Activated naive CD8-positive, alpha-beta T cell treated with anti-CD3 and anti-CD28 coated beads, Interleukin-2, amount 50 U/mL, for 24 hours (primary cell): ENCODE data around the gene LCN9.

Experiments
- ATAC-seq: fragments of 150-1000 bp; cut with Tn5 transposase; one replicate; pipeline ENCODE4 v1.10.0; 2021
- DNase-seq: peaks from one replicate; pipeline ENCODE4 v3.0.0; 2021
- H3K27ac Mint-ChIP-seq: one replicate; pipeline ENCODE4 v1.8.0; 2021; ENCODE audit warnings: mild to moderate bottlenecking, mixed read lengths
- H3K27me3 Mint-ChIP-seq: one replicate; pipeline ENCODE4 v1.8.0; 2021; ENCODE audit warnings: mixed read lengths
- H3K36me3 Mint-ChIP-seq: one replicate; pipeline ENCODE4 v1.8.0; 2021; ENCODE audit warnings: low read depth, mixed read lengths
- H3K4me1 Mint-ChIP-seq: one replicate; pipeline ENCODE4 v1.8.0; 2021; ENCODE audit warnings: mixed read lengths
- H3K4me3 Mint-ChIP-seq: one replicate; pipeline ENCODE4 v1.8.0; 2021; ENCODE audit warnings: mild to moderate bottlenecking, moderate library complexity, mixed read lengths
- H3K9me3 Mint-ChIP-seq: one replicate; pipeline ENCODE4 v1.8.0; 2021; ENCODE audit warnings: mixed read lengths

LCN9 gene

DNA sequence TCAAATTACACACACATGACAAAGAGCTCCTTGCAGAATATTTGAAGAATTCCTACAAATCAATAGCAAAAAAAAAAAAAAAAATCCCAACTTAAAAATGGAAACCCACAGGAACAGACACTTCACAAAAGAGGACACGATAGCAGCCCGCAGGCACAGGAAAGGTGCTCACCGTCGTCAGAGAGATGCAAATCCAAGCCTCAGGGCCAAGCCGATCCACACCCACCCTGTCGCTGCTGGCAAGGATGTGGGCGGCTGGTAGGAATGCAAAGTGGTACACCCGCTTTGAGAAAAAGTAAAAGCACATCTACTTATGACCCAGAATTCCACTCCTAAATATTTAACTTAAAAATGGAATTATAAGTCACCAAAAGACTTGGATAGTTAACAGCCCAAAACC, 10.8 kb downstream of the LCN9 start:
- Mint-ChIP-seq H3K4me3 (no peak overlapping the region), H3K27ac (no peak overlapping the region)

DNA sequence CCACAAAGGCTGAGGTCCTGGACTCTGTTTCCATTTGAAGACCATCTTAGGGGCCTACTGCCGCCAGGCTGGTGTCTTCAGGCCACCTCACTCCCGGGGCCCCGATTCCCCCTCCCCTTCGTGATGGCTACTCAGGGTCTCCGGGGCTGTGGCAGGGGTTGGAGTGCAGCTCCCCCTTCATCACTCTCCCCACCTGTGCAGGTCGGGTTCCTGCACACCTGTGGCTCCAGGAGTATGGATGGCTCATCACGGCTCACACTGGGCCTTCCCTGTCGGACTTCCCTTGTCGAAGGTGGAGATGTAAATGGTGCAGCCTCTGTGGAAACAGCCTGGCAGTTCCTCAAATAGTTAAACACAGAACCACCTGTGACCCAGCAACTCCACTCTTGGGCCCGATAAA, 11.9 kb downstream of the LCN9 start:
- H3K27me3 Mint-ChIP-seq = peaks cover 5% of the 10 kb centered on the region

More for the DNA sequence above, 10.8 kb downstream of the LCN9 start:
- H3K27me3 Mint-ChIP-seq = peaks cover 5% of the 10 kb centered on the region
- no peaks in the 10 kb centered on the region for H3K9me3 Mint-ChIP-seq
- DNase-seq = no peak
- H3K4me1 Mint-ChIP-seq = no peaks in the 10 kb centered on the region
- H3K36me3 Mint-ChIP-seq = no peaks in the 10 kb centered on the region
- ATAC-seq = no peak

DNA sequence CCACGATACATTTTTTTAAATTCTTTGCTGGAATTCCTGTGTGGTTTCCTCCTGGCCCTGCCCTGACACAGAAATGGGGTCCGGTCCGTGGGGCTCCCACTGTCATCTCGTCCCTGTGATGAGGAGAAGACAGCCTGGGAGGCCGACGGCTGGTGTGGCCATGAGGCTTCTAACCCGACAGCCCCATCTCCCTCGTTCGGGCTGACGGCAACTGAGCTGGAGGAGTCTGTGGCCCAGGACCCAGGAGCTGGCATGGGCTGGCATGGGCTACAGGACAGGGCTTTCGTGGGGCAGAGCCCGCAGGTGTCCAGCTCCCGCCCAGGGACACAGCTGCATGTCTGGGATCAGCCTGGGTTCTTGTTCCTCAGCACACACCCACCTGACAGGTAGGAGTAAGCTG, 13.8 kb downstream of the LCN9 start:
- H3K27ac Mint-ChIP-seq = no peak overlapping the region
- H3K4me3 Mint-ChIP-seq = no peak overlapping the region
- H3K4me1 Mint-ChIP-seq = no peaks in the 10 kb centered on the region
- H3K36me3 Mint-ChIP-seq = no peaks in the 10 kb centered on the region
- ATAC-seq (no peak), DNase-seq (no peak)
- H3K9me3 Mint-ChIP-seq = no peaks in the 10 kb centered on the region
- peaks cover 5% of the 10 kb centered on the region for H3K27me3 Mint-ChIP-seq

More for the DNA sequence above, 11.9 kb downstream of the LCN9 start:
- ATAC-seq (no peak), DNase-seq (no peak)
- Mint-ChIP-seq H3K36me3 (no peaks in the 10 kb centered on the region), H3K4me1 (no peaks in the 10 kb centered on the region), H3K27ac (no peak overlapping the region), H3K4me3 (no peak overlapping the region), H3K9me3 (no peaks in the 10 kb centered on the region)

DNA sequence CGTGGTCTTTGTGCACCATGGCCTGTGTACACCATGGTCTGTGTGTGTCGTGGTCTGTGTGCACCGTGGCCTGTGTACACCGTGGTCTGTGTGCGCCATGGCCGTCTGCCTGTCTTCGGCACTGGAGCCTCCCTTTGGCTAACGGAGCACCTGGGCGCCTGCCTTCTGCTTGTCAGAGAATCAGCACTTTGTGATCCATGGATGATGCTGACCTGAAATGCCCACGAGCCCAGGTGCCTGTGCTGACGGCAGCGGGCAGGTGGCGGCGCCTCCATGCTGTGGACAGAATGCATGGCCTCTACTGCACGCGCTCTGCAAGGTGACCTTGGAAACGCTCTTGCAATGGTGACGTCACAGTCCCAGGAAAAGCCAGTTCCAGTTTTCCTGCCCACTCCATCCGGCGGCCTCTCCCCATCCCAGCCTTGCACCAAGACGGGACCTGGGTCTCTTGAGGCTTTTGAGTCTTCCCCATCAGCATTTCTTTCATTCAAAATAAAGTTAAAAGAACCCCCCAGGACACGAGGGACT, 14.6 kb downstream of the LCN9 start:
- H3K4me1 Mint-ChIP-seq = no peaks in the 10 kb centered on the region
- ATAC-seq = no peak
- H3K27me3 Mint-ChIP-seq = peaks cover 2% of the 10 kb centered on the region
- H3K9me3 Mint-ChIP-seq = no peaks in the 10 kb centered on the region
- H3K27ac Mint-ChIP-seq = no peak overlapping the region
- H3K4me3 Mint-ChIP-seq = no peak overlapping the region
- H3K36me3 Mint-ChIP-seq = no peaks in the 10 kb centered on the region
- DNase-seq = no peak

DNA sequence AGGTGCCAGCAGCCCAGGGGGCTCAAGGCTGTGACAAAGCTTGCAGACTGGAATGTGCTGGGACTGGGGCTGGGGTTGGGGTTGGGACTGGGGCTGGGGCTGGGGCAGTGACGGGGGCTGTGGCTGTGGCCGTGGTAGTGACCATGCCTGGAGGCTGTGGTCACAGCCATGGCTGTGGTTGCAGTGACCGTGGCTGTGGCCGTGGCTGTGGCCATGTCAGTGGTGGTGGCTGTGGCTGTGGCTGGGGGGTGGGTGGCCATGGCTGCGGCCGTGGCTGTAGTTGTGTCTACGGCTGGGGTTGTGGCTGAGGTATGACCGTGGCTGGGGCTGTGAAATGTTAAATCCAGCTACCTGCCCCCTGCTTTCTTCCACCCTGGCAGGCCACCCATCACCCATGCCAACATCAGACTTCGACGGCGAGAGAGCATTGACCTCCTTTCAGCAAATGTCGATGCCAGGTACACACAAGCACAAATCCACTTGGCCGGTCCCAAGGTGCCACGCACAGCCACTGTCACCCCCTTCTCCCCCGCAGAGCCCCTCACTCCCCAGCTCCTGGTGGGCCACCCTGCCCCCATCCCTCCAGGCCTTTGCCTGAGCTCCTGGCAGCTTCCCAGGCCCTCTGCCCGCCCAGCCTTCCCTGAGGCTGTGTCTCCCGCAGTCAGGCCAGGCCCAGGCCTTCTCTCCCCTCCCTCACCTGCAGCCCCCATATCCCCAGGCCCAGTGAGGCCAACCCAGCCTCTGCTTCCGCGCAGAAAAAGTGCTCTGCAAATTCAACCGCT, 15.3 kb downstream of the LCN9 start:
- H3K4me1 Mint-ChIP-seq = no peaks in the 10 kb centered on the region
- ATAC-seq (no peak), DNase-seq (no peak)
- no peak overlapping the region for H3K27ac Mint-ChIP-seq
- no peaks in the 10 kb centered on the region for H3K36me3 Mint-ChIP-seq
- no peaks in the 10 kb centered on the region for H3K9me3 Mint-ChIP-seq
- no peak overlapping the region for H3K4me3 Mint-ChIP-seq
- H3K27me3 Mint-ChIP-seq = peaks cover 2% of the 10 kb centered on the region

DNA sequence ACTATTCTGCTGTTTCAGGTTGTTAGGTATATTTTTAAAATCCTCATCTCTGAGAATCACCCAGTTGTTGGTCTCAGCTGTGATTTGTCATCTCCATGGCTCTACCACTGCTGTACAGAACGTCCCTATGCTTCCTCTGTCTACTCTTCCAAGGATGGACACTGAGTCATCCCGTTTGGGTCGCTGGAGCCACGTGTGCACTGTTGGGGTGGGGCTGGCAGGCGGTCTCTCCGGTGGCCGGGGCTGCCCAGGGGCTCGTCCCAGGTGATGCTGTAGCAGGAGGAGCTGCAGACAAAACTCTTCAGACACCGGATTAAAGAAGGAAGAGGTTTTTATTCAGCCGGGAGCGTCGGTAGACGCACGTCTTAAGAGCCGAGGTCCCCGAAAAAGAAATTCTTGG, 16.9 kb downstream of the LCN9 start:
- Mint-ChIP-seq H3K27me3 (peaks cover 2% of the 10 kb centered on the region), H3K27ac (no peak overlapping the region), H3K36me3 (no peaks in the 10 kb centered on the region), H3K4me3 (no peak overlapping the region), H3K4me1 (no peaks in the 10 kb centered on the region), H3K9me3 (no peaks in the 10 kb centered on the region)
- ATAC-seq = no peak
- no peak for DNase-seq

DNA sequence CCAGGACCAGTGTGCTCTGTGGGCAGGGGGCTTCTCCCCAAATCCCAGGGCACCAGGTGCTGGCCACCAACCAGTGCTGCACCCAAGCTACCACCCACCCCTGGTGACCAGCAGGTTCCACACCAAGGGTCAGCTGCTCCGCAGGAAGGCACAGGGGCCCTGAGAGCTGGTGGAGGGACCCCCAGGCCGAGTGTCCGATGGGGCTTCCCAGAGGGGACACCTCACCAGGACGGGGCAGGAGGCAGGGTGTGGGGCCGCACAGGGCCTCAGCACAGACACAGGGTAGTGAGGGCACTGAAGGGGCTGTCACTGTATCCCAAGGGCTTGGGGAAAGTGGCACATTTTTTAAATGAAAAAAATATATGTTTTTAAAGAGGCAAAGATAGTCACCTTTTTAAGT, 18.1 kb downstream of the LCN9 start:
- no peaks in the 10 kb centered on the region for H3K4me1 Mint-ChIP-seq
- no peak overlapping the region for H3K27ac Mint-ChIP-seq
- ATAC-seq (no peak), DNase-seq (no peak)
- no peaks in the 10 kb centered on the region for H3K9me3 Mint-ChIP-seq
- H3K36me3 Mint-ChIP-seq = no peaks in the 10 kb centered on the region
- no peak overlapping the region for H3K4me3 Mint-ChIP-seq
- H3K27me3 Mint-ChIP-seq = no peaks in the 10 kb centered on the region

DNA sequence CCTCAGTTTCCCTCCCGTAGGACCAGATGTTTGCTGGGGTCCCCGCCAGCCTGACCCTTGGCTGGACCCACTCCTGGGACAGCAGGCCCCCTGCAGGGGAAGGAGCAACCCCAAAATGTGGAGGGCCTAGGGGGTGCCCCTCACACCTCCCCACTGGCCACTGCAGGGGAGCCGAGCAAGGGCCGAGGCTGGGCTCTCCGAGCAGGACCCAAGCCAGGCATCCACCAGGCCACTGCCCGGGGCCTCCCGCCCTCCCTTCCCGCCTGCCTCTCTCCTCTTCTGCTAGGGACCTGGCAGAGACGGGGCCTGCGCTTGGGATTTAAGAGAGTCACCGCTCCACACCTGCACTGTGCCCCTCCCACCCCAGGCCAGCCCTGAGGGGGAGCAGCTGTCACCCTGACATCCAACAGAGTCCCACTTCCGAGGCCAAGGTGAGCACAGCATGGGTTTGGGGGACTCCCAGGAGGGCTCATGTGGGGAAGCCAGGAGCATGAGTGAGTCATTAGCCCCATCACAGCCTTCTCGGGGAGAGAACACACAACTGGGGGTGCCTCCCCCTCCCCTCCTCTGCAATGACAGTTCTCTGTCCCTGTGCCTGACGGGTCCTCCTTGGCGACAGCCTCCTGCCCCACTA, 20.4 kb downstream of the LCN9 start:
- no peak overlapping the region for H3K27ac Mint-ChIP-seq
- no peak for DNase-seq
- H3K27me3 Mint-ChIP-seq = no peaks in the 10 kb centered on the region
- ATAC-seq = no peak
- no peaks in the 10 kb centered on the region for H3K36me3 Mint-ChIP-seq
- no peak overlapping the region for H3K4me3 Mint-ChIP-seq
- no peaks in the 10 kb centered on the region for H3K9me3 Mint-ChIP-seq
- H3K4me1 Mint-ChIP-seq = no peaks in the 10 kb centered on the region

DNA sequence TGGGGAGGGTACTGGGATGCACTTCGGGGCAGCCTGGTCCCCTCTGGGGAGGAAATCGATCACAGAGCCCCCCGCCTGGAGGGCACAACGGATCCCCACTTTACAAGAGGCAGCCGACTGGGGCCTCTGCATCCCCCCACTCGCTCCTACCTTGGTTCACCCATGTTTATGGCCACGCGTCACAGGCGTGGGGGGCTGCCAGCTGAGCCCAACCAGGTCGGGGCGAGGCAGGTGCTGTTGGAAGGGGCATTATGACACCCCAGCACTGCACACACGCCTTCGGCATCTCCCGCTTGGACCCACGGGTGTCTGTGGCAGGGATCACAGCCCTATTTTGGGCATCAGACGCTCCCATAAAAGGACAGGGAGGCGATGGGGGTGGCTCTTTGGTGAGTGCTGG, 21.6 kb downstream of the LCN9 start:
- Mint-ChIP-seq H3K36me3 (no peaks in the 10 kb centered on the region), H3K4me1 (no peaks in the 10 kb centered on the region), H3K27me3 (no peaks in the 10 kb centered on the region), H3K27ac (no peak overlapping the region), H3K4me3 (no peak overlapping the region), H3K9me3 (no peaks in the 10 kb centered on the region)
- DNase-seq (no peak), ATAC-seq (no peak)

DNA sequence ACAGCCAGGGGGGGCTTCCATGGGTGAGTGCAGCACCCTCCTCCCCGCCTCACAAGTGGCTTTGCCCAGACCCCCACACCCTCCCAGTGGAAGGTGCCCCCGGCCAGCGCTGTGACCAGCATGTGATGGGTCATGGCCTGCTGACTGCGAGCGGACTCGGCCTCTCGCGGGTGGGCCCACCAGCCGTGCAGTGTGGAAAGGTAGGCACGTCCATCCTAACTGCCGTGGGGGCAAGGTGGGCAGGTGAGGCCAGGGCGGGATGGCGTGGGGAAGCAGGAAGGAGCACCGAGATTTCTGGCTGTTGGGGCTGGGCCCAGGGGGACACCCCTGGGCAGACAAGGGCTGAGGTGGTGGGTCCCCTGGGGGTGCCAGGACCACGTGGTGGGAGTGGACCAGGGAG, 24.1 kb downstream of the LCN9 start:
- H3K9me3 Mint-ChIP-seq = no peaks in the 10 kb centered on the region
- H3K27me3 Mint-ChIP-seq = no peaks in the 10 kb centered on the region
- H3K36me3 Mint-ChIP-seq = no peaks in the 10 kb centered on the region
- no peaks in the 10 kb centered on the region for H3K4me1 Mint-ChIP-seq
- no peak for DNase-seq
- ATAC-seq = no peak
- H3K27ac Mint-ChIP-seq = no peak overlapping the region
- no peak overlapping the region for H3K4me3 Mint-ChIP-seq

DNA sequence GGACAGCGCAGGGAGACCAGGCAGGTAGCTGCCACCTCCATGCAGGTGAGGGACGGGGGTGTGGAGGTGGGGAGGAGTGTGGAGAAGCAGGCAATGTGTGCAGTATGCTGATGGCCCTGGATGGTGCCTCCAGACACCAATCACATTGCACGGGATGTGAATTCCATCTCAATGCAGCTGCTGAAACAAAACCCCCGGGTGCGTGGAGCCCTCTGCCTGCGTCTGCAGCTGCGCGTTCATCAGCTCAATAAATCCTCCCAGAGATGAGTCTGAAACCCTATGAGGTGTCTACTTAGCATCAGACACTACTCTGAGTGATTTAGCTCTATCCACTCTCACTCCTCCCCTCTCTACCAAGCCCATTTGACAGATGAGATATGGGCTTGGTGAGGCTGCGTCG, 25.9 kb downstream of the LCN9 start:
- Mint-ChIP-seq H3K27ac (no peak overlapping the region), H3K9me3 (no peaks in the 10 kb centered on the region), H3K4me3 (no peak overlapping the region), H3K27me3 (peaks cover 2% of the 10 kb centered on the region), H3K36me3 (no peaks in the 10 kb centered on the region), H3K4me1 (no peaks in the 10 kb centered on the region)
- DNase-seq (no peak), ATAC-seq (no peak)

DNA sequence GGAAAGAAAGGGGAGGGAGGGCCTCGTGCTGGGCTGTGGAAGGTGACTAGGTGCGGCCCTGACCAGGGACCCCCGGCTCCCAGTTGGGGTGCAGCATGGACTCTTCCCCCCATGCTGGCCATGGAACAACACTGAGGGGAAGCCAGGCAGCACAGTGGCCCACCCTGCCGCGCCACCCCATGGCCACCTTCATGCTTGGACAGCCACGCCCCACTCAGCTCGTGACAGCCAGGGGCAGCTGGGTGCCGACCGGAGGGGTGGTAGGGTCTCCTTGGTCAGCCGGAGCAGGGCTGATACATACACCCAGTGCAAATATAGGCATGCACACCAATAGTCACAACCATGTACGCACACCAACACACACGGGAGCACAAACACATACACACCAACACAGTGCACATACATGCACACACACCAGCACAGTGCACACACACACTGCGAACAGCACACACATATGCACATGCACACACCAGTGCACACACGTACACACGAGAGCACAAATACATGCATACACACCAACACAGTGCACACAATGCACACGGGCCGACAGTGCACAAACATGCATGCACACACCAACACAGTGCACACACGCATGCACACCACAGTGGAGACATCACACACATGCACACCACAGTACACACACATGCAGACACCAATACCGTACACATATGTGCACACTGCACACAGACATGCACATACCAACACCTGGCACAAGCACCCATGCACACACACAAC, 27.9 kb downstream of the LCN9 start:
- Mint-ChIP-seq H3K36me3 (no peaks in the 10 kb centered on the region), H3K27ac (no peak overlapping the region), H3K27me3 (peaks cover 2% of the 10 kb centered on the region), H3K9me3 (no peaks in the 10 kb centered on the region), H3K4me3 (no peak overlapping the region), H3K4me1 (no peaks in the 10 kb centered on the region)
- ATAC-seq (no peak), DNase-seq (no peak)

DNA sequence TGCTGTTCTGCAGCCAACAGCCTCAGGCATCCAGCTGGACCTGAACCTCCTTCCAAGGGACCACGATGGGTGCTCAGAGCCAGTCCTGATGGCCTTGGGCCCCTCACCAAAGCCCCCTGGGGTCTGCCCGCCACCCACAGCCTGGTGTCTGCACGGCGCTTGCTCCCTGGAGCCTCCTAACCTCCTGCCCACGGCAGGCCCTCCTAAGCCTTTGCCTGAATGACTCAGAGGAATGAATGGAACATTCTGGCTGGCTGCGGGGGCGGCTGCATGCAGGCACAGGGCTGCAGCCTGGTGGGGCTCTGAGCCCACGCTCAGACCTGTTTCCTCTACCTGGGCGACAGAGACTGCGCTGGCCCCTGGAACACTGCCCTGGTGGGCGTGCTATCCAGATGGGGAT, 29.3 kb downstream of the LCN9 start:
- H3K9me3 Mint-ChIP-seq = no peaks in the 10 kb centered on the region
- no peak overlapping the region for H3K4me3 Mint-ChIP-seq
- DNase-seq (no peak), ATAC-seq (no peak)
- no peak overlapping the region for H3K27ac Mint-ChIP-seq
- H3K4me1 Mint-ChIP-seq = no peaks in the 10 kb centered on the region
- no peaks in the 10 kb centered on the region for H3K36me3 Mint-ChIP-seq
- peaks cover 2% of the 10 kb centered on the region for H3K27me3 Mint-ChIP-seq

DNA sequence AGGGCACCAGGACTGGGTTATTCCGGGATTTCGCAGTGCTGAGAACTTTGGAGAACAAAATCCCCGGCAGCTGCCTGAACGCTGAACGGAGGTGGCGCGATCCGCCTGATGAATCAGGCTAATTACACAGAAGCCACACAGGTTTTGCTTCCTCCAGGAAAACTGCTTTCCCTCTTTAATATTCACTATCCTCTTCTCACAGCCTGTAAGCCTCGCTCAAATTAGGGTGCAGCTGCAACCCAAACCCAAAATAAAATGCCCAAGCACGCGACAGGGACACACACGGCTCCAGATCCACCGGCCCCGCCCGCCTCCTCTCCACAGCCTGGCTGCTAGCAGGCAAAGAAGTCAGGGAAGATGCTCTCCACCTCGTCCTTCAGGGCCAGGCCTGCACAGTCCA, 30.2 kb downstream of the LCN9 start:
- Mint-ChIP-seq H3K4me3 (no peak overlapping the region), H3K4me1 (no peaks in the 10 kb centered on the region), H3K27ac (no peak overlapping the region), H3K9me3 (no peaks in the 10 kb centered on the region), H3K36me3 (no peaks in the 10 kb centered on the region), H3K27me3 (peaks cover 2% of the 10 kb centered on the region)
- ATAC-seq = no peak
- DNase-seq = no peak

DNA sequence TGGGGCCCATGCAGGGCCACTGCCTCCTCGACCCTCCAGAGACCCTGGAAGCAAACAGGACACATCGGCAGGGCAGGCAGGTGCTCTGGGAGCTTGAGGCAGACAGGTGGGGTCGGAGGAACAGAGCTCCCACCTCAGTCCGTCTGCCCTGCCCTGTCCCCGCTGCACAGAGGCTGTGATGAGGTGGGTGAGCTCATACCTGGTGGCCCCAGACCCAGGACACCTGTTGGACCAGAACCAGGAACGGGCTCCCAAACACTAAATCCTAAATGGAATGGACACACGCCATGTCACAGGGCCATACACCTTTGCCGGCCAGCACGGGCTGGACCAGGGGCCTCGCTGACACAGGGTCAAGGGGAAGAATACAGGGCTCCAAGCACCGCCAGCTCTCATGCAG, 30.7 kb downstream of the LCN9 start:
- ATAC-seq (no peak), DNase-seq (no peak)
- H3K27me3 Mint-ChIP-seq = peaks cover 2% of the 10 kb centered on the region
- H3K4me3 Mint-ChIP-seq = no peak overlapping the region
- no peaks in the 10 kb centered on the region for H3K4me1 Mint-ChIP-seq
- H3K9me3 Mint-ChIP-seq = no peaks in the 10 kb centered on the region
- no peaks in the 10 kb centered on the region for H3K36me3 Mint-ChIP-seq
- H3K27ac Mint-ChIP-seq = no peak overlapping the region
